Neural crest cell (in vitro differentiated cells): ENCODE data around the gene EDEM2. TPM values are rescaled to one million over a fixed set of nuclear protein-coding genes. Genes with fewer than 3 reads are reported as not detected.
"Not testable (repeated sequence)": the region's sequence is repeated elsewhere in the genome, so short reads cannot be mapped to it uniquely, and the experiment has no call there.

Experiments
- DNase-seq: peaks from one replicate; pipeline ENCODE4 v3.0.0; 2021; ENCODE audit warnings: low read depth, mixed read lengths, low spot score
- H3K27ac Mint-ChIP-seq: one replicate; pipeline ENCODE4 v1.8.0; 2021; ENCODE audit warnings: mild to moderate bottlenecking, mixed read lengths; ENCODE audit not compliant: unreplicated experiment
- H3K27me3 Mint-ChIP-seq: 2 replicates; pipeline ENCODE4 v1.8.0; 2021; ENCODE audit warnings: low read depth, mild to moderate bottlenecking, mixed read lengths
- H3K36me3 Mint-ChIP-seq: 2 replicates; pipeline ENCODE4 v1.8.0; 2021; ENCODE audit warnings: low read depth, mild to moderate bottlenecking, mixed read lengths
- H3K4me1 Mint-ChIP-seq: 2 replicates; pipeline ENCODE4 v1.8.0; 2021; ENCODE audit warnings: mixed read lengths
- H3K4me3 Mint-ChIP-seq: one replicate; pipeline ENCODE4 v1.8.0; 2021; ENCODE audit warnings: mild to moderate bottlenecking, mixed read lengths
- H3K9me3 Mint-ChIP-seq: 2 replicates; pipeline ENCODE4 v1.8.0; 2021; ENCODE audit warnings: mixed read lengths
- total RNA-seq: library from RNA; stranded (reverse); gene quantifications from 2 replicates; pipeline ENCODE4 v1.2.1, GENCODE V29; 2021
- TF ChIP-seq, protein P1 (sequence below): fragments of 200-600 bp; sonication (generic); conservative IDR thresholded peaks from 2 replicates; pipeline ENCODE4 v1.5.0; 2021; ENCODE audit warnings: antibody characterized with exemption, mild to moderate bottlenecking

Gene EDEM2
- total RNA-seq, 1 donor from 2014 or later: 17.9 TPM

DNA sequence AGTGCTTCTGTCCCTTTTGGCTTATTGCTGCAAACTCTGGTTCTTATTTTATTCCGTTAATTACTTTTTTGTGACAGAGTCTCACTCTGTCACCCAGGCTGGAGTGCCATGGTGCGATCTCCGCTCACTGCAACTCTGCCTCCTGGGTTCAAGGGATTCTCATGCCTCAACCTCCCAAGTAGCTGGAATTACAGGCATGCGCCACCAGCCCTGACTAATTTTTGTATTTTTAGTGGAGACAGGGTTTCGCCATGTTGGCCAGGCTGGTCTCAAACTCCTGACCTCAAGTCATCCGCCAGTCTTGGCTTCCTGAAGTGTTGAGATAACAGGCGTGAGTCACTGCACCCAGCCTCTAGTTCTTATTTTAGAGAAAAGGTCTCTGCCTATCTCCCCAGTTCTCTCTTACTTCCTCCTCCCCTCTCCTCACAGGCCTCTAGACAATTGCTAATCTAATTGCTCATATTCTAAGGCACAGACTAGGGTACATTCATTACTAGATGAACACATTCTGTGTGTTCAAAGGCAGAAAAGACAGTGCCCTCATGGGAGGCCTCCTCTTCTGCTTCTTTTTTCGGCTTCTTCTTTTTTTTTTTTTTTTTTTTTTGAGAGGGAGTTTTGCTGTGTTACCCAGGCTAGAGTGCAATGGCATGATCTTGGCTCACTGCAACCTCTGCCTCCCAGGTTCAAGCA, 27.0 kb downstream of the EDEM2 start:
- H3K27me3 Mint-ChIP-seq: no peaks in the 10 kb centered on the region
- no peak overlapping the region for H3K4me3 Mint-ChIP-seq
- no peak for DNase-seq
- H3K36me3 Mint-ChIP-seq: peaks cover 23% of the 10 kb centered on the region
- no peaks in the 10 kb centered on the region for H3K9me3 Mint-ChIP-seq
- H3K27ac Mint-ChIP-seq: no peak overlapping the region
- H3K4me1 Mint-ChIP-seq: no peaks in the 10 kb centered on the region
- TF ChIP-seq, protein P1, sequence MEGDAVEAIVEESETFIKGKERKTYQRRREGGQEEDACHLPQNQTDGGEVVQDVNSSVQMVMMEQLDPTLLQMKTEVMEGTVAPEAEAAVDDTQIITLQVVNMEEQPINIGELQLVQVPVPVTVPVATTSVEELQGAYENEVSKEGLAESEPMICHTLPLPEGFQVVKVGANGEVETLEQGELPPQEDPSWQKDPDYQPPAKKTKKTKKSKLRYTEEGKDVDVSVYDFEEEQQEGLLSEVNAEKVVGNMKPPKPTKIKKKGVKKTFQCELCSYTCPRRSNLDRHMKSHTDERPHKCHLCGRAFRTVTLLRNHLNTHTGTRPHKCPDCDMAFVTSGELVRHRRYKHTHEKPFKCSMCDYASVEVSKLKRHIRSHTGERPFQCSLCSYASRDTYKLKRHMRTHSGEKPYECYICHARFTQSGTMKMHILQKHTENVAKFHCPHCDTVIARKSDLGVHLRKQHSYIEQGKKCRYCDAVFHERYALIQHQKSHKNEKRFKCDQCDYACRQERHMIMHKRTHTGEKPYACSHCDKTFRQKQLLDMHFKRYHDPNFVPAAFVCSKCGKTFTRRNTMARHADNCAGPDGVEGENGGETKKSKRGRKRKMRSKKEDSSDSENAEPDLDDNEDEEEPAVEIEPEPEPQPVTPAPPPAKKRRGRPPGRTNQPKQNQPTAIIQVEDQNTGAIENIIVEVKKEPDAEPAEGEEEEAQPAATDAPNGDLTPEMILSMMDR: no peak

DNA sequence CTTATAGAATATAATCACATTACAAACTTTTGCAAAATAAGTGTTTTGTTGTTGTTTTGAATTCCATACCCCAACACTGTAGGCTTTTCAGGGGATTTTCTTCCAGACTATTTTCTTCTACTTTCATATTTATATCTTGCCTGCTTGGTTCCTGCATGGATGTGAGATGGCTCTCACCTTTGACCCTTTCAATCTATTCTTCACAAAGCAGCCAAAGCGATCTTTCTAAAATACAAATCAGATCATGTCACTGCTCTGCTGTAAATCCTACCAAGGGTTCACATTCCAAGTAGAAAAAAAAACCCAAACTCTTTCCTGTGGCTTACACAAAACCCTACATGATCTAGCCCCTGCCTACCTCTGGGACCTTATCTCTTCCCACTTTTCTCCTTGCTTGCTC, 29.5 kb downstream of the EDEM2 start:
- no peak for DNase-seq
- Mint-ChIP-seq H3K4me1 (no peaks in the 10 kb centered on the region), H3K36me3 (peaks cover 14% of the 10 kb centered on the region), H3K9me3 (no peaks in the 10 kb centered on the region), H3K4me3 (no peak overlapping the region), H3K27me3 (no peaks in the 10 kb centered on the region), H3K27ac (peak overlapping the region; percentile 58)
- TF ChIP-seq, protein P1: no peak

DNA sequence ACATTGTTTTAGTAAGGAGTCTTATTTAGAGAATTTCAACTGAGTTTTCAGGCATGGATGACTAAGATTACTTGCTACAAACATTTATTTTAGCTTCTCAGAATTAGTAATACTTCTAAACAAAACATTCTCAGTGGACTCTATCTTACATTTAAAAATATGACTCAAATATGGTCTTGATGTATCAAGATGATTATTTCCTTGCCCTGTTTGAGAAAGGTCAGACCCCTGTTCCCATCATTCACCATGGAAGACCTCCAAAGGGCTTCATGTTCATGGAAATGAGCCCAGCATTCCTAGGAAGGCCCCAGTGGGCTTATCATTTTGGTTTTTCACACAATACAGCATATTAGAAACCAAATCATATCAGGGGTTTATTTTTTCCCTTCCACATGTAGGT, 29.9 kb downstream of the EDEM2 start:
- Mint-ChIP-seq H3K27ac (no peak overlapping the region), H3K4me1 (no peaks in the 10 kb centered on the region), H3K9me3 (no peaks in the 10 kb centered on the region), H3K36me3 (peaks cover 13% of the 10 kb centered on the region), H3K4me3 (no peak overlapping the region), H3K27me3 (no peaks in the 10 kb centered on the region)
- TF ChIP-seq, protein P1: no peak
- DNase-seq: no peak

DNA sequence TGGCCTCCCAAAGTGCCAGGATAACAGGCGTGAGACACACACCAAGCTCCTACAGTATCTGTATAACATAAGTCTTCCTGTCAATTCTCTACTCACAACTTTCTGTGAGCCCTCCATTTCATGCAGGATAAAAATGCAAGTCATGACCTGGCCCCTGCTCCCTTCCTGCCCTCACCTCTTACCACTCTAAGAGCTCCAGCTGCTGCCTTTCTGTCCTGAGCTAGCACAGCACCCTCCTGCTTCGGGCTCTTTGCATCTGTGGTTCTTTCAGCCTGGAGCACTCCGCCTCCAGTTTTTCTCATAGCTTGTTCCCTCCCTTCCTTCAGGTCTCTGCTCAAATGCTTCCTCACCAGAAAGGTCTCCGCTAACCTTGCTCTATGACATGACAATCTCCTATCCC, 30.9 kb downstream of the EDEM2 start:
- no peak for DNase-seq
- no peak overlapping the region for H3K27ac Mint-ChIP-seq
- TF ChIP-seq, protein P1: no peak
- H3K27me3 Mint-ChIP-seq: no peaks in the 10 kb centered on the region
- no peaks in the 10 kb centered on the region for H3K9me3 Mint-ChIP-seq
- H3K4me1 Mint-ChIP-seq: no peaks in the 10 kb centered on the region
- H3K36me3 Mint-ChIP-seq: peaks cover 13% of the 10 kb centered on the region
- H3K4me3 Mint-ChIP-seq: no peak overlapping the region

GRCh38 chr20:35115606-35116005, 31.5 kb downstream of the EDEM2 start:
- H3K27me3 Mint-ChIP-seq: no peaks in the 10 kb centered on the region
- H3K4me1 Mint-ChIP-seq: no peaks in the 10 kb centered on the region
- no peaks in the 10 kb centered on the region for H3K9me3 Mint-ChIP-seq
- TF ChIP-seq, protein P1: no peak
- H3K27ac Mint-ChIP-seq: no peak overlapping the region
- no peak for DNase-seq
- no peak overlapping the region for H3K4me3 Mint-ChIP-seq
- peaks cover 13% of the 10 kb centered on the region for H3K36me3 Mint-ChIP-seq

- not testable (repeated sequence) for H3K36me3 Mint-ChIP-seq, H3K9me3 Mint-ChIP-seq, H3K27ac Mint-ChIP-seq, DNase-seq, H3K4me1 Mint-ChIP-seq, H3K27me3 Mint-ChIP-seq, H3K4me3 Mint-ChIP-seq
Measured at GRCh38 chr20:35112276-35112675, 34.9 kb downstream of the EDEM2 start.
